ENCODE results near the gene HPD. TPM values are rescaled to one million over a fixed set of nuclear protein-coding genes. Genes with fewer than 3 reads are reported as not detected.

Gene HPD
- total RNA-seq, 4 donors from 2014 or later: 2.0 to 5.0 (median 2.0) TPM; not detected in 1

- peak; percentile 35 for ATAC-seq
- H3K9me3 ChIP-seq: no peaks in the 10 kb centered on the region
- intact Hi-C loops (cut with DNase I; ENCODE audit: low total_unique reads) (loop anchor here (5.0 kb wide), 2 partner anchors 172 to 223 kb away; partner anchors contain the start of genes BCL7A and ORAI1), in situ Hi-C loops (cut with MboI; ENCODE audit: low sequenced_read_pairs in 4 of 4) (loop anchor here in 3 of 4 donors (10.0 kb wide), 2 partner anchors 86 to 104 kb away; partner anchors contain the start of gene PSMD9 (in 3 of the 3))
- H3K27me3 ChIP-seq: no peaks in the 10 kb centered on the region
- peak; percentile 92 to 98 for DNase-seq
- no peaks in the 10 kb centered on the region for H3K36me3 ChIP-seq
- H3K4me3 ChIP-seq: peak overlapping the region; percentile 72 to 86 (median 78)
- peaks cover 46 to 53% of the 10 kb centered on the region in 2 donors for H3K4me1 ChIP-seq
- H3K27ac ChIP-seq: peak overlapping the region; percentile 97 to 100 (median 99)
- TF ChIP-seq POLR2A (IDR thresholded peaks at IDR 0.05) (peak; percentile 87 to 91), CTCF (IDR thresholded peaks at IDR 0.05 in 4 of 5, conservative IDR thresholded peaks at IDR 0.05 in 1 of 5) (peak in 1 of 5 experiments; percentile 27)
Observed at GRCh38 chr12:121799156-121799841, 59.4 kb downstream of the HPD start.

- Histone ChIP-seq H3K27ac (peak overlapping the region; percentile 97 to 100 (median 99)), H3K4me3 (peak overlapping the region; percentile 72 to 86 (median 78)), H3K27me3 (no peaks in the 10 kb centered on the region), H3K4me1 (peaks cover 50 to 57% of the 10 kb centered on the region in 2 donors), H3K36me3 (no peaks in the 10 kb centered on the region), H3K9me3 (no peaks in the 10 kb centered on the region)
- intact Hi-C loops (cut with DNase I; ENCODE audit: low total_unique reads) (loop anchor here (5.0 kb wide), 2 partner anchors 171 to 224 kb away; partner anchors contain the start of genes BCL7A and ORAI1), in situ Hi-C loops (cut with MboI; ENCODE audit: low sequenced_read_pairs in 4 of 4) (loop anchor here in 3 of 4 donors (10.0 kb wide), 2 partner anchors 86 to 104 kb away; partner anchors contain the start of gene PSMD9 (in 3 of the 3))
- DNase-seq (no peak), ATAC-seq (no peak)
- TF ChIP-seq CTCF (IDR thresholded peaks at IDR 0.05 in 4 of 5, conservative IDR thresholded peaks at IDR 0.05 in 1 of 5) (no peak), POLR2A (IDR thresholded peaks at IDR 0.05) (no peak)
Observed at GRCh38 chr12:121798787-121799155, 59.9 kb downstream of the HPD start.

GRCh38 chr12:121797937-121798786 is 60.5 kb downstream of the HPD start:
- H3K27me3 ChIP-seq: no peaks in the 10 kb centered on the region
- no peaks in the 10 kb centered on the region for H3K36me3 ChIP-seq
- ATAC-seq (peak; percentile 22 to 31), DNase-seq (peak; percentile 79 to 95)
- intact Hi-C loops (cut with DNase I; ENCODE audit: low total_unique reads) (loop anchor here (1.0 to 5.0 kb wide), 3 partner anchors 7 to 224 kb away; partner anchors contain the start of genes BCL7A and ORAI1), in situ Hi-C loops (cut with MboI; ENCODE audit: low sequenced_read_pairs in 4 of 4) (loop anchor here in 3 of 4 donors (10.0 kb wide), 2 partner anchors 87 to 103 kb away; partner anchors contain the start of gene PSMD9 (in 3 of the 3))
- H3K9me3 ChIP-seq: no peaks in the 10 kb centered on the region
- H3K4me3 ChIP-seq: peak overlapping the region; percentile 72 to 86 (median 78)
- TF ChIP-seq CTCF (IDR thresholded peaks at IDR 0.05 in 4 of 5, conservative IDR thresholded peaks at IDR 0.05 in 1 of 5): peak in 1 of 5 experiments; percentile 11
- TF ChIP-seq POLR2A (IDR thresholded peaks at IDR 0.05): peak; percentile 25 to 60
- peaks cover 56 to 60% of the 10 kb centered on the region in 2 donors for H3K4me1 ChIP-seq
- H3K27ac ChIP-seq: peak overlapping the region; percentile 97 to 100 (median 99)
